ENCODE measurements around the gene EFNA5.

Gene EFNA5

GRCh38 chr5:107365320-107366109, 305.2 kb downstream of the EFNA5 start:
- no peak overlapping the region for H3K4me3 ChIP-seq (ENCODE audit: low read depth, low read length)
- peak; percentile 63 for DNase-seq (ENCODE audit: low read depth)
- TF ChIP-seq CTCF (IDR thresholded peaks at IDR 0.05; ENCODE audit: insufficient read depth, low read depth, low read length, missing control alignments) = no peak

- TF ChIP-seq CTCF (IDR thresholded peaks at IDR 0.05; ENCODE audit: insufficient read depth, low read depth, low read length, missing control alignments) = no peak
- no peak for DNase-seq (ENCODE audit: low read depth)
- no peak overlapping the region for H3K4me3 ChIP-seq (ENCODE audit: low read depth, low read length)
Measured at GRCh38 chr5:107364443-107365319, 306.1 kb downstream of the EFNA5 start.

GRCh38 chr5:107363768-107364167, 307.0 kb downstream of the EFNA5 start:
- TF ChIP-seq CTCF (IDR thresholded peaks at IDR 0.05; ENCODE audit: insufficient read depth, low read depth, low read length, missing control alignments) = no peak
- H3K4me3 ChIP-seq (ENCODE audit: low read depth, low read length) = no peak overlapping the region
- no peak for DNase-seq (ENCODE audit: low read depth)

GRCh38 chr5:107361945-107362344, 308.8 kb downstream of the EFNA5 start:
- DNase-seq (ENCODE audit: low read depth) = peak; percentile 28
- H3K4me3 ChIP-seq (ENCODE audit: low read depth, low read length) = no peak overlapping the region
- TF ChIP-seq CTCF (IDR thresholded peaks at IDR 0.05; ENCODE audit: insufficient read depth, low read depth, low read length, missing control alignments) = no peak

- TF ChIP-seq CTCF (IDR thresholded peaks at IDR 0.05; ENCODE audit: insufficient read depth, low read depth, low read length, missing control alignments) = no peak
- no peak for DNase-seq (ENCODE audit: low read depth)
- no peak overlapping the region for H3K4me3 ChIP-seq (ENCODE audit: low read depth, low read length)
Measured at GRCh38 chr5:107359916-107360234, 310.9 kb downstream of the EFNA5 start.

GRCh38 chr5:107359033-107359915, 311.5 kb downstream of the EFNA5 start:
- TF ChIP-seq CTCF (IDR thresholded peaks at IDR 0.05; ENCODE audit: insufficient read depth, low read depth, low read length, missing control alignments) = no peak
- DNase-seq (ENCODE audit: low read depth) = no peak
- H3K4me3 ChIP-seq (ENCODE audit: low read depth, low read length) = no peak overlapping the region

Measured in GM12865 (cell line).